ENCODE measurements around the gene LARP1. TPM values are rescaled to one million over a fixed set of nuclear protein-coding genes. Genes with fewer than 3 reads are reported as not detected.
"Not testable (repeated sequence)": the region's sequence is repeated elsewhere in the genome, so short reads cannot be mapped to it uniquely, and the experiment has no call there.

Gene LARP1
- total RNA-seq, 1 donor from 2014 or later, result 30.6 TPM

- DNase-seq (ENCODE audit: low spot score in 2 of 2) (no peak), FAIRE-seq (no peak)
Observed at GRCh38 chr5:154734370-154735248, 20.6 kb upstream of the LARP1 start.

DNA sequence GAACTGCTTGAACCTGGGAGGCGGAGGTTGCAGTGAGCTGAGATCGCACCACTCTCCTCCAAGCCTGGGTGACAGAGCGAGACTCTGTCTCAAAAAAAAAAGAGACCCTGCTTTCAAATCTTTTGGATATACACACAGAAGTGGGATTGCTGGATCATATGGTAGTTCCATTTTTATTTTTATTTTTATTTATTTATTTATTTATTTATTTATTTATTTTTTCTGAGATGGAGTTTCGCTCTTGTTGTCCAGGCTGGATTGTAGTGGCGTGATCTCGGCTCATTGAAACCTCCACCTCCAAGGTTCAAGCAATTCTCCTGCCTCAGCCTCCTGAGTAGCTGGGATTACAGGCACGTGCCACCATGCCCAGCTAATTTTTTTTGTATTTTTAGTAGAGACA, 19.8 kb upstream of the LARP1 start:
- DNase-seq (ENCODE audit: low spot score in 2 of 2); FAIRE-seq: not testable (repeated sequence)

GRCh38 chr5:154736372-154736771, 18.8 kb upstream of the LARP1 start:
- not testable (repeated sequence) for DNase-seq (ENCODE audit: low spot score in 2 of 2); FAIRE-seq

DNA sequence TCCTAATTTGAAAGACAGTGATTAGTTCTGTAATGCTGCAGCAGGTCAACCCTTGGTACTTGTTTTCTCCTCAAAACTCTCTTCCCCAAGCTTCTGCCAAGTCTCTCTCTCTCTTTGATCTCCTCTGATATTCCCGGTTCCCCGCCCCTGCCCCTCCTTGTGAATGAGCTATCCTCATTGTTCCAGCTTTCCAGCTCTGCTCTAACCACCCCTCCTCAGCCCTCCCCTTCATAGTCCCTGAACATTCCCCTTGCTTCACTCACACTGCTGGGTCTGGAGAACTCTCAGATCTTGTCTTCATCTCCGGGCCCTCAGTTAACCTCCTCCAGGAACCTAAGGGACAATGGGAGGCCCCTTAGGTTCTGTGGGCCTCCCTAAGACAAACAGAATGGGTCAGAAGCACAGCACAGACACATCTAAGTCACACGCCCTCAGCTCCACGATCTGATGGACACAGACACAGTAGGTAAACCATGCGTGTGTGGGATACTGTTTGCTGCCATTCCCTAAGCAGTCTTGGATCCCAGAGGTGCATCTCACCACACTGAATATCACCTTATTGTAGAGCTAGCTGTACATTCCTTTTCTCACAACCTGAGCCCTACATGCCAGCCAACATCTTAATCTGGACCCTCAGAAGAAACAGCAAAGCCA, 17.4 kb upstream of the LARP1 start:
- FAIRE-seq (no peak), DNase-seq (ENCODE audit: low spot score in 2 of 2) (no peak)

DNA sequence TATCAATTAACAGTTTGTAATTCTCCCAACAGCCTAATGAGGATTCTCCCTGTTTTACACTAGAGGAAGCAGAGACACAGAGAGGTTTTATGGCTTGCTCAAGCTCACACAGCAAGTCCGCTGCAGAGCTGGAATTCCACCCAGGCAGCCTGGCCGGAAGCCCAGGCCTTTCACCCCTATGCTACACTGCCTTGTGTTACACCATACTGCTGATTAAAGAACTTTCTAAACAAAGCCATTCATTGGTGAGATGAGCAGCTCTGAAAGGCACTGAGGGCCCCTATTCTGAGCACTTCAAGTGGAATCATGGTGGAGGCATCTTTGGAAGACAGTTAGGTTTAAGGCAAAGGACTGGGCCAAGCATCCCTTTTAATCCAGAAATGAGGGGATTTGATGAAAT, 14.7 kb upstream of the LARP1 start:
- DNase-seq (ENCODE audit: low spot score in 2 of 2), result no peak

GRCh38 chr5:154740957-154741356, 14.2 kb upstream of the LARP1 start:
- DNase-seq (ENCODE audit: low spot score in 2 of 2), result peak in 1 of 2 donors; percentile 33
- no peak for FAIRE-seq

More for the DNA sequence above, 14.7 kb upstream of the LARP1 start:
- no peak for FAIRE-seq

DNA sequence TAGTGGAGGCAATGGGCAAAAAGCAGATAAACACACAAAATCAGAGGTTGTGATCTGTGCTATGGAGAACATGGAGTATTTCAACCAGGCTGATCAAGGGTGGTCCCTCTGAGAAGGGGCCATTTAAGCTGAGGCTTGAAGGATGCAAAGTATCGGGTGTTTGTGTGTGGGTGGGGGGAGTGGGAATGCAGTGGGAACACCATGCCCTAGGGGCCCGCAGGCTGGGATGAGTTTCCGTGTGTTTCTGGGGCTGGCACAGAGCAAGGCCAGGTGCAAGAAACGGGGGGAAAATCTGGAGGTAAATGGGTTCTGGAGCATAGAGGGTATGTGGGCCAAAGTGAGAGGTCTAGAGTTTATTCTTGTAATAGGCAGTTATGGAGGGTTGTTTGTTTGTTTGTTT, 13.8 kb upstream of the LARP1 start:
- DNase-seq (ENCODE audit: low spot score in 2 of 2) (no peak), FAIRE-seq (no peak)

DNA sequence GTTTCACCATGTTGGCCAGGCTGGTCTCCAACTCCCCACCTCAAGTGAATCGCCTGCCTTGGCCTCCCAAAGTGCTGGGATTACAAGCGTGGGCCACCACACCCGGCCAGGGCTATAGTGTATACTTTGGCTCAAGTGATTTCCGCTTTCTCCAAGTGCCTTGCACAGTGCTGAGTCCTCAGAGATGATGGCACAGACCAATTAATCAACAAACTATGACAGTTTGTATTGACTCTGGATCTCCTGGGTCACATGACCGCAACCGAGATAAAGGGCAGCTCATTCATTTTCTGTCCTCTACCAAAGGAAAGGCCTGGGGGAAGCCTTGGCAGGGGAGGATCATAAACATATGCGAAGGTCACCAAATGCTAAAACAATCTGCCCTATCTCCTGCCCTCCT, 11.4 kb upstream of the LARP1 start:
- FAIRE-seq, result no peak
- no peak for DNase-seq (ENCODE audit: low spot score in 2 of 2)

- DNase-seq (ENCODE audit: low spot score in 2 of 2) (no peak), FAIRE-seq (no peak)
Observed at GRCh38 chr5:154745349-154745748, 9.8 kb upstream of the LARP1 start.

GRCh38 chr5:154749491-154749890, 5.7 kb upstream of the LARP1 start:
- FAIRE-seq (no peak), DNase-seq (ENCODE audit: low spot score in 2 of 2) (no peak)

DNA sequence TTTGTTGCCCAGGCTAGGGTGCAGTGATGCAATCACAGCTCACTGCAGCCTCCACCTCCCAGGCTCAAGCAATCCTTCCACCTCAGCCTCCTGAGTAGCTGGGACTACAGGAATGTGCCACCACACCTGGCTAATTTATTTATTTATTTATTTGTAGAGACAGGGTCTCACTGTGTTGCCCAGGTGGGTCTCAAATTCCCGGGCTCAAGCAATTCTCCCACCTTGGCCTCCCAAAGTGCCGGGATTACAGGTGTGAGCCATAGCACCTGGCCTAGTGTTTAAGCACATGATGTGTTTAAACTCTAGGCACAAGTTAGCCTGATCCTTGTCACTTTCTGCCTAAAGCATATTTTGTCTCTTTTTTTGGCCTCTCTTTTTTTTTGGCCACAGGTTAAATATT, 4.5 kb upstream of the LARP1 start:
- not testable (repeated sequence) for FAIRE-seq

DNA sequence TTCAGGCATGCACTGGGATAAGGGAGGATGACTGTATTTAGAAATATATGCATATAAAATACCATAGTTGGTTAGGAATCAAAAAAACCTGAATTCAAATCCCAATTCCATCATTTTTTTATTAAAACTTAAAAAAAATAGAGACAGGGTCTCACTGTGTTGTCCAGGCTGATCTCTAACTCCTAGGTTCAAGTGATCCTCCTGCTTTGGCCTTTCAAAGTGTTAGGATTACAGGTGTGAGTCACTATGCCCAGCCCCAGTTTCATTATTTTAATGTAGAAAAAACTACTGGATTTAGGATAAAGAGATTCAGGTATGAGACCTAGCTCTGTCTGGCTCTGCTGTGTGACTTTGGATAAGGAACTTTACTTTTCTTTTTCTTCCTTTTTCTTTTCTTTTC, 3.3 kb upstream of the LARP1 start:
- FAIRE-seq (no peak), DNase-seq (ENCODE audit: low spot score in 2 of 2) (no peak)

More for the DNA sequence above, 4.5 kb upstream of the LARP1 start:
- not testable (repeated sequence) for DNase-seq (ENCODE audit: low spot score in 2 of 2)

DNA sequence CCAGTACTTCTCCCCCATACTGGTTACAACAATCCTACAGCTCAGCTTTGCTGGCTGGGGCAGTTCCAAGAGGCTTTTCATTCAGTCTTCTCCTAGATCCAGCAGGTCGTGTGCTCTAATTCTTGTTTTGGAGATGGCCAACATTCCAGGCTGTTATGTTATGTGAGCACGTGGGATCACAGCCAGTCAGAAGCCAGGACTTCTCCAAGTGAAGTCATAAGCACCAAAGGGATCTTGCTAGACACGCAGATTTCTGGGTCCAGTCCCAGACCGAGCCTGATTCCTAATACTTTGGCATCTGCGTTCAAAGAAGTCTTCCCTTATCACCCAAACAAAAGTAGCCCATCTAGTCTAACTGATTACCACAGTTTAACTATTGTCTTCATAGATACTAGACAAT, 1.4 kb upstream of the LARP1 start:
- DNase-seq (ENCODE audit: low spot score in 2 of 2) (peak in 1 of 2 donors; percentile 33), FAIRE-seq (no peak)

GRCh38 chr5:154754460-154755360, 467 bp upstream of the LARP1 start:
- no peak for FAIRE-seq

DNA sequence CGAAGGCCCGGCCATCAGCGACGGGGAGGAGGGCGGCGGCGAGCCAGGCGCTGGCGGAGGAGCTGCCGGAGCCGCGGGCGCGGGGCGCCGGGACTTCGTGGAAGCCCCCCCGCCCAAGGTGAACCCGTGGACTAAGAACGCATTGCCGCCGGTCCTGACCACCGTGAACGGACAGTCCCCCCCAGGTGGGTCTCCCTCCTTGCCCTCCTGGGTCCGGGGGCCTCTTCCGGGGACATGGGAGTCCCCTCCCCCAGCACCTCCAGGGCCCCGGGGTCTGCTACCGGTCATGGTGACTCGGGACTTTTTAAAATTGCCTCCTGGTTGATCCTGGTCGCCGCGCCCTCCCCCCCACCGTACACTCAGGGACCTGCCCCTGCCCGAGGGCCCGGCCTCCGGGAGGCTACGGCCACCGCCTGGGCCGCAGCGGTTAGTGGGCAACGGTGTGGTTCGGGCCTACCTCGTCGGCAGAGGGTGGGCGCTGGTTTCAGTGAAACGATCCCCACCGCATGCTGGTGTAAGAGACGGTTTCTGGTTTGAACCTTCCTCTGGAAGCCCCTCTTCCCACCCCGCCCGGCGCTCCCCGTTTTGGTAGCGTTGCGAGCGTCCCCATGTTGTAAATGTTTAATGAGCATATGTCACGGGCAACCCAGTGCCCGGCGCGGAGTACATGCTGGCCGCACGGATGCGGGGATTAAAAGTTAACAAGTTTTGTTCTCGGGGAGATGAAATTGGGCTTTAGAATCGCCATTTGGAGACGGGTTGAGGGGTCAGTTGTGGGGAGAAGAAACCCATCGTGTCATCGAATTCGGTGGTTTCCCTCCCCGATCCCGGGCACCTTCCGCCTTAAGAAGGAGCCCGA, 1.1 kb downstream of the LARP1 start:
- DNase-seq (ENCODE audit: low spot score in 2 of 2) (peak in 1 of 2 donors; percentile 53), FAIRE-seq (no peak)

More at GRCh38 chr5:154754460-154755360, 467 bp upstream of the LARP1 start:
- peak; percentile 98 for DNase-seq (ENCODE audit: low spot score in 2 of 2)

GRCh38 chr5:154756868-154757813, 2.0 kb downstream of the LARP1 start:
- no peak for FAIRE-seq
- DNase-seq (ENCODE audit: low spot score in 2 of 2), result peak; percentile 65 to 67

GRCh38 chr5:154757814-154758406, 2.7 kb downstream of the LARP1 start:
- no peak for DNase-seq (ENCODE audit: low spot score in 2 of 2)
- FAIRE-seq, result no peak

DNA sequence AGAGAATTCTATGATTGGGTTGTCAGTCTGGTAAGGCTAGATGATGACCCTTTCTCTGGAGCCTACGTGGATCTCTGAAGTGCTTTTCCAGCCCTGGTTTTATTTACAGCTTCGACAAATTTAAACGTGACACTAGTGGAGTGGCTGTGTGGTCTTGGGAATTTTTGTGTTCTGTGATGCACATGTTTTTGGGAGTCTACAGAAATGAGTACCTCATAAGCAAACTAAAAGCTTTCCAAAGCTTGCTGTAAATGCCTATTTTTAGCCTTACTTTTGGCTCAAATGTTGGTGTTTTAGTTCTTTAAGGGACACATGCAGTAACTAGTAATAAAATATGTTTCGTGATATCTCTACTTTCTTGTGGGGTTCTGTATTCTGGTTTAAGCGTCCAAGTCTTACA, 3.3 kb downstream of the LARP1 start:
- FAIRE-seq (no peak), DNase-seq (ENCODE audit: low spot score in 2 of 2) (no peak)

All from frontal cortex (tissue), 4 donors.